Suppressor macrophage treated with lipopolysaccharide for 4 hours (primary cell): ENCODE results near the gene FOXD2.

ENCODE experiments used
- DNase-seq: peaks from one replicate; pipeline ENCODE4 v3.0.0-alpha.2; 2020

FOXD2 gene

GRCh38 chr1:47437447-47438164 lies at the start of gene FOXD2:
Gene FOXD2 (plus strand): TSS chr1:47438044. CDS start chr1:47438136, 92 bp downstream.
- DNase-seq: peak; percentile 93

- peak; percentile 69 for DNase-seq
Observed at GRCh38 chr1:47388891-47389238, 49.0 kb upstream of the FOXD2 start.

DNA sequence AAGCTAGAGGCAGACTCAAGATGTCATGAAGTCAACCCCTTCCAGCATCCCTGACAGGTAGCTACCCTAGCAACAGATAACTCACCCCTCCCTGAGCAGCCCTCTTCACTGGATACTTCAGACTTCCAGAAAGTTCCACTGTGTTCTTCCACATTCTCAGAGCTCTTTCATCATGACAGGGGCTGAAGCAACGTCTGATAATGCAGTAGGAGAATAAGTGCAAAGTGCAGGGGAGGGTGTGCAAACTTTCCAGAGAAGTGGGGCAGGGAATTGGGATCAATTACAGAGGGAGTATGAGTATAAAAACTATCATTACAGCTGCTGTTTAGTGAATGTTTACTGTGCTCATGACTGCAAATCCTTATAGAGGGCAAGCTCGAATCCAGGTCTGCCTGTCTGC lies 48.1 kb upstream of the FOXD2 start:
- no peak for DNase-seq

GRCh38 chr1:47390843-47391242 lies 47.0 kb upstream of the FOXD2 start:
- no peak for DNase-seq

DNA sequence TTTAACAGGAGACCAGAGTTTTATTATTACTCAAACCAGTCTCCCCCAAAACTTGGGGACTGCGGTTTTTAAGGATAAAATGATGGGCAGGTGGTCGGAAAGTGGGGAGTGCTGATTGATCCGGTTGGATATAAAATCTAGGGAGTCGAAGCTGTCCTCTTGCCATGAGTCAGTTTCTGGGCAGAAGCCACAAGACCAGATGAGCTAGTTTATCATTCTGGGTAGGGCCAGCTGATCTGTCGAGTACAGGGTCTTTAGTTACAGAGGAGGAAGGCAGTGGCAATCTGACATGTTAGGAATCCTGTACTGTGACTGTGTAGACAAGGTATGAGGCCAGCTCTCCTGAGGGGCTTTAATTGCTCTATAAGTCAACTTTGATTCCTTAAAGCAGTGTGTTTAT lies 44.7 kb upstream of the FOXD2 start:
- no peak for DNase-seq

GRCh38 chr1:47395433-47395832 lies 42.4 kb upstream of the FOXD2 start:
- DNase-seq: no peak

DNA sequence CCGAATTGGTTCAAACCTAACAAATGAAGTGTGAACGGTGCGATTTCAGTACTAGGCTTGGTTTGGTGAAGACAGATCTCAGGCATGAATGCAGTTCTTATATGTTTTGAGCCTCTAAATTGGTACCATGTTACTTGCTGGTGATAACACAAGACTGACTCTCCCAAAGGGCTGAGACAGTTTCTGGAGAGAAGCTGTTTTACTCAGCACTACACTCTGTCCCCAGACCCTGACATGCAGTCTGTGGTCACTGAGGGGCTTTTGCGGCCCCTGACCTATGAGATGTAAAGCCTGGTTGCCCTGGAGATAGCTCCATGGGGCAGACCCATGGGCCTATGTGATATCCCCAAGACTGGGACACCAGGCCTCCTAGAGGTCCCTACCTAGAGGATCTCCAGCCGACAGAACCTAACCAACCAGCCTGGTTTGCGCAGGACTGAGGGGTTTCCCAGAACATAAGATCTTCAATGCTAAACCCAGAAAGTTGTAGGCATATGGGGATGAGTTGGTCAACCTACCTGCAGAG lies 41.1 kb upstream of the FOXD2 start:
- DNase-seq: no peak

GRCh38 chr1:47399138-47399845 lies 38.6 kb upstream of the FOXD2 start:
- DNase-seq: no peak

DNA sequence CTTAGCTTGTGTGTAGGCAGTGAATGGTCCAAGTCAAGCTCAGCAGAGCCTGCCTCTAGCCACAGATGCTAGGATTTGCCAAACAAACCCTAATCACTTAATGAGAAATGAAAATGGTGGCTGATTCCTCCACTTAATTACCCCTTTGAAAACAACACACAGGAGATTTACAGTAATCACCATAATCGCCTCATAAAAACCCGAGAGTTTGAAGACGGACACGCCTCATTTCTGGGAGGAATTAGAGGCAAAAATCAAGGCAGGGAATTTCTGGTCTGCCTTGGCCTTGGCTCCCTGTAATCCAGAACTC lies 38.0 kb upstream of the FOXD2 start:
- no peak for DNase-seq

DNA sequence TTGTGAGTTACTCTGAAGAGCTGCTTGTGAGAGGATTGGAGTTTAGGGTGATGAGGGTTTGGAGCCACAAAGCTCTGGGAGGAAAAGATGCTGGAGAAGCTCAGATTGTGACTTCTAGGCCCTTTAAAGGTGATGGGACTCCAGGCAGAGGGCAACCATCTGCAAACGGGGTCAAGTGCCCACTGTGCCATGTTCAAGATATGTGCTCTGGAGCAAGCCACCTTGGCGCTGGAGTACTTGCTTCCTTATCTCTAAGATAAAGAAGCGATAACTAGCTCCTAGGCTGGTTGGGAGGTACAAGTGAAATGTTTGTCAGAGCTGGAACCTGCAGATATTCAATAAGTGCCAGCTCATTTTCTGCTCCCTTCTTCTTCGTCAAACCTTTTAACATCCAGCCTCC lies 36.1 kb upstream of the FOXD2 start:
- no peak for DNase-seq

GRCh38 chr1:47402591-47402990 lies 35.3 kb upstream of the FOXD2 start:
- DNase-seq: no peak

- no peak for DNase-seq
Observed at GRCh38 chr1:47403321-47403910, 34.4 kb upstream of the FOXD2 start.

DNA sequence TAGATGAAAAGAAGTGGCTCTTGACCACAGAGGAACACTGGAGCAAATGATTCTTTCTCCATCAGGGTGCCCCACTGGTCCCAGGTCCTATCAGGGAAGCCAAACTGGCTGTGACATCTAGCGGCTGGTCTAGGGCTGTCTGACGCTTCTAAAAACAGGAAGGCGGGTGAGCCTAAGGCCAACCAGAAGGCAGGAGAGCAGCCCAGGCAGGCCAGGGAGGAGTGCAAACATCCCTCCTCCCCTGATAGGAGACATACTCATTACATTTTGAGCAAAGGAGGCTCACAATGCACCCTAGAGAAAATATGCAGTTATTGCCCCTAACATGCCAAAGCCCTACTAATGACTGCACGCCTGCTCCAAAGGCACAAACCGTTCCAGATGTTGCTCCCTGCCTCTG lies 32.1 kb upstream of the FOXD2 start:
- no peak for DNase-seq

GRCh38 chr1:47406966-47407365 lies 30.9 kb upstream of the FOXD2 start:
- DNase-seq: no peak

GRCh38 chr1:47407481-47407880 lies 30.4 kb upstream of the FOXD2 start:
- DNase-seq: no peak

DNA sequence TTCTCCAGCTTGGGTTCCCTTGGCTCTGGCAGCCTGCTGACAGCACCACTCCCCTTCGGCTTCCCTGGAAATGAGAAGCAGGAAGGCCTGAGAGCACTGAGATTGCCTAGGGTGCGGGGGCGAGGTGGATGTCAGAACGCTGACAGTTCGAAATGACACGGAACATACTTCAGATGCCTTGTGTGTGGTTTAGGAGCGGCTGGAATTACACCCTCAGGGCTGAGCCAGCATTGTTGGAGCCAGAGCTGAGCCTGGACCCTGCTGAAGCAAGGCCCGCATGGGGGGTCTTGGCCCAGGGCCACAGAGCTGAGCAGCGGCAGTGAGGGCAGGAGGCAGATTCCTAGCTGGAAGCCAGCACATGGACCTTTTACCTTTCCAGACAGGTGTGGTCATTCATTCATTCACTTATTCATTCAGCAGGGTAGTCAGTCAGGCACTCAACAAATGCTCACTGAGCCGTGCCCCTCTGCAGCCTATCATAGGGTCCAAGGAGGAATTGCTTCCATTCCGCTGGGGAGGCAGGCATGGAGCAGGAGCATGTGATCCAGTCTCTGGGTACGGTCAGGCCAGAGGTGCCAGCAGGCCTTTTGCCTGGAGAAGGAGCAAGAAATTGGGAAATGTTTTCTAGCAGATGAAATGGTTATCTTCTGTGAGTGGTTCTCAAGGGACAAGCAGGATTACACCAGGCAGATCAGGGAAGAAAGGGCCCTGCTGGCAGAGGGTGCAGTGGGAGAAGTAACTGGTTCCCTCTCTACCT lies 28.4 kb upstream of the FOXD2 start:
- no peak for DNase-seq

GRCh38 chr1:47410068-47410455 lies 27.8 kb upstream of the FOXD2 start:
- no peak for DNase-seq

GRCh38 chr1:47411436-47411835 lies 26.4 kb upstream of the FOXD2 start:
- peak; percentile 34 for DNase-seq

DNA sequence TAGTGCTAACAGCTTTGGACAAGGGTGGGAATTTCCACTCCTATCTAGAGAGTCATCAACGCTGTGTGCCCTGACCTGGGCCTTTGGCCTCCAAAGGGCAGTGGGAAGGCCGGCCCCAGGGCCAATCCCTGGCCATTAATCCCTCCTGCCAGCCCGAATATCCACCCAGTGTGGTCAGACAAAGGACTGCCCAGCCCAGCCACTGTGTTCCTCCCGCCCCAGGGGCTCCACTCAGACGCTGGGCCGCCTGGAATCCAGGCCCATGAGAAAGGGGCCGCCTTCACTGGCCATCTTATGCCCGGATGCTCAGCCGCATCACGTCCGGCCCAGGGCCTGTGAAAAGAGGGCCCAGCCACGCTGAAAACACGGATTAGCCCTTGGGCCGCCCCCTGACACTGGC lies 25.4 kb upstream of the FOXD2 start:
- no peak for DNase-seq

DNA sequence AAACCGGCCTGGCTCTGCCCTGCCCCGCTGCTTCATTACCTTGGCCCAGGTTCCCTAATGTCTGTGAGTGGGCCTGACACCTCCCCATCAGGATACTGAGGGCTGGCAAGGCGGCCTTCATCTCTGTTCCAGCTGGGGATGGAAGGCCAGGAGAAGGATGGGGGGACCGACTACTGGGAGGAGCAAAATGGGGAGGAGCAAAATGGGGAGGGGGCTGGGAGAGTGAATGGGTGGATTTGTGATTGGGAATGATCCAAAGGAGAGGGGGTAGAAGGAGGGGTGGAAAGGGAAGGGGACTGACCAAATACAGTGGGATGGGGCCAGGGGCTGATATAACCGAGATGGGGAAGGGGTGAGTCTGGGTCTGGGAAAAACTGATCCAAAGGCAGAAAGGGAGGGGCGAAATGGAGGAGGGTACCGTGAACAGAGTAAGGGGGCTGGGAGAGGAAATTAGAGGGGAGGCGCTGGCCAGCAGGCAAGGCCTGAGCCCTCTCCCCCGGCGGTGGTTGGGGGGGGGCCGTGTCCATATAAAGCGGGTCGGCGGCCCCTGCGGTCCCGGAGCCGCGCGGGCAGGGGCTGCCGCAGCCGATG lies 22.0 kb upstream of the FOXD2 start, which contains the start of gene FOXE3:
TSS of gene FOXE3 (plus strand) at position 558 of the 591 bp plus-strand sequence. CDS start at position 589, 31 bp downstream.
- DNase-seq: no peak

DNA sequence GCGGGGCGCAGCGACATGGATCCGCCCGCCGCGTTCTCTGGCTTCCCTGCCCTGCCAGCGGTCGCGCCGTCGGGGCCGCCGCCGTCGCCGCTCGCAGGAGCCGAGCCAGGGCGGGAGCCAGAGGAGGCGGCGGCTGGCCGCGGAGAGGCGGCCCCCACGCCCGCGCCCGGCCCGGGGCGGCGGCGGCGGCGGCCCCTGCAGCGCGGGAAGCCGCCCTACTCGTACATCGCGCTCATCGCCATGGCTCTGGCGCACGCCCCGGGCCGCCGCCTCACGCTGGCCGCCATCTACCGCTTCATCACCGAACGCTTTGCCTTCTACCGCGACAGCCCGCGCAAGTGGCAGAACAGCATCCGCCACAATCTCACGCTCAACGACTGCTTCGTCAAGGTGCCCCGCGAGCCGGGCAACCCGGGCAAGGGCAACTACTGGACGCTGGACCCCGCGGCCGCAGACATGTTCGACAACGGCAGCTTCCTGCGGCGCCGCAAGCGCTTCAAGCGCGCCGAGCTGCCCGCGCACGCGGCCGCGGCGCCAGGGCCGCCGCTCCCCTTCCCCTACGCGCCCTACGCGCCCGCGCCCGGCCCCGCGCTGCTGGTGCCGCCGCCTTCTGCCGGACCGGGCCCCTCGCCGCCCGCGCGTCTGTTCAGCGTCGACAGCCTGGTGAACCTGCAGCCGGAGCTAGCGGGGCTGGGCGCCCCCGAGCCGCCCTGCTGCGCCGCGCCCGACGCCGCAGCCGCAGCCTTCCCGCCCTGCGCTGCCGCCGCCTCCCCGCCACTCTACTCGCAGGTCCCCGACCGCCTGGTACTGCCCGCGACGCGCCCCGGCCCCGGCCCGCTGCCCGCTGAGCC lies 21.3 kb upstream of the FOXD2 start:
- DNase-seq: no peak
